Activated CD8-positive, alpha-beta memory T cell treated with anti-CD3 and anti-CD28 coated beads for 48 hours (primary cell): ENCODE results near the gene DGKG.

Experiments
- DNase-seq, 3 experiments: peaks; one replicate each; pipeline ENCODE4 v3.0.0-alpha.2; 2020; ENCODE audit warnings: low read depth in 2 of 3, low spot score in 2 of 3

Gene DGKG

DNA sequence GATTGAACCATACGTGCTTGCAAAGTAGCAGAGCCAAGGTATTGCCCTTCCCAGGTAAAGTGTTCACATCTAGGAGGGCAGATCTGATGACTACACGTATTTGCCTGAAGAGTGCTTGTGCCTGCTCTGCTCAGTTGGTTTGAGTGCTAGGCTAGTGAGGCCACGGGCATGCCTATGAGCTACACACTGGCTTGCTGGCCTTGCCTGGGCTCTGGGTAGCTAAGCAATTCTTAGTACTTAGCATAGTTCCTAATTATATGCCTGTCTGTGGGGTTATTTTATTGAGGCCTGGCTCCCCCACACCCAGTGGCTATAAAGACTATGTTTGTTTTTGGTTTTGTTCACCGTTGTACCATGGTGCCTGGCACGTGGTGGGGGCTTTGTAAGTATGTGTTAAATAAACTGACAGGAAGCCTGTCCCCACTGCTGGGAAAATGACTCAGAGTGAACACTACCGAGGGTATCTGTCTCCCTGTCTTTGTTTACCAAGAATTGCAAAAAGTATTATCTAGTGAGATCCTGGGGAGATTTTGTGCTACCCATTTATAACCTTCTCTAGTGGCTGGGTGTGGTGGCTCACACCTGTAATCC is 181.0 kb downstream of the DGKG start:
- DNase-seq, result no peak

DNA sequence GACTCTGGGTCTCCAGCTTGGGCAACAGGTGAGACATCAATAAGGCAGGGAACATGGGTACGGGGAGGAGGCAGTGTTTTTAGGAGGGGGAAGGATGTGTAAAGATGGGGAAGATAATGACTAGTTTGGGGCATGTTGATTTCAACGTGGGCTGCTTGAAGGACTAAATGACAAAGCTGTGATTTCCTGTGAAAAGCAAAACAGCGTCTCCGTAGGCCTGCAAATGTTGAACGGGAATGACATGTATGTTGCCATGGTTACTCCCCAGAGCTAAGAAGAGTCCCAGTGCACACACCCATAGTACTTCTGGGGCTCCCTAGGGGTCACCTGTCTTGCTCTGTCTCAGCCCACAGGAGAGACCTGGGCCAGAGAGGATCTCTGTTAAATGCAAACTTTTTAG is 181.9 kb downstream of the DGKG start:
- no peak for DNase-seq

DNA sequence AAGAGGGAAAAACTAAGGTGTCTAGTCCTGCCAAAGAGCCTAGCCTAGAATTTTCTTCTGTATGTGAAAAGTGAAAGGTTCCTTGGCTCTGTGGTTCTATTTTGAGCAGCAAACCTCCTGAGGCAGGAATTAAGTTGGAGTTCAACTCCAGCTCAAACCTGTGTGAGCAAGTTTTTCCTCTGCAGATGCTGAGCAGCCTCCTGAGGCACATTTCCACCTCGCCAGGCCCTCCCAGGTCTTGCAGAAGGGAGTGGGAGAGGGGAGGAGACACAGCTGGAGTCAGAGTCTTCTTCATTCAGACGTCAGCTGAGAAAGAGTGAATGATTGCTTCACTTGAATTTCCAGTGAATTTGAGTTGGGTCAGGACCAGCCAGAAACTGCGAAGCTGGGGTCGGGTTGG is 183.6 kb downstream of the DGKG start:
- DNase-seq, result no peak

DNA sequence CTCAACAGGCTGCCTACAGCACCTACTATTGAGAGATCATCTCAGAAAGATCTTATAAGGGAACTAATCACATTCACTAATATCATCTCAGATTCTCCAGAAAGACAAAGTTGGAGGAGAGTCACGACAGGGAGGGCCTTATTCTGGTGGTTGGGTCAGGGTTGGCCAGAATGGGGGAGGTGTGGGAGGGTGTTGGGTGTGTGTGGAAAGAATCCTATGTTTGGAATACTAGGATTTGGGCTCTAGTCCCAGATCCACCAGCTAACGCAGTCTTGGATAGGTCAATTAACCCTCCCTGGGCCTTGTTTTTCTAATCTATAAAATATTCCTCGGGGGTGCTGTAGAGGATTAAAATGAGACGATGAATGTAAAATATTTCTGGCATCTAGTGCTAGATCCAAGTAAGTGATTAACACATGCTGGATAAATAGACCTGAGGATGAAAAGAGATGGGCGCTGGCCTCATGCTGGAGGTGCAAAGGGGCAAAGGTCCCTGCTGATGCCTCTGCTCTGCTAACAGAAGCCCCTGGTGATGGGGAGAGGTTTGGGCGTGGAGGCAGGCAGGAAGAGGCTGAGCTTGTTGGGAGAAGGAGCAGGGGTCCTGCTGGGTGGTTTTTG is 185.6 kb downstream of the DGKG start:
- DNase-seq, result no peak

DNA sequence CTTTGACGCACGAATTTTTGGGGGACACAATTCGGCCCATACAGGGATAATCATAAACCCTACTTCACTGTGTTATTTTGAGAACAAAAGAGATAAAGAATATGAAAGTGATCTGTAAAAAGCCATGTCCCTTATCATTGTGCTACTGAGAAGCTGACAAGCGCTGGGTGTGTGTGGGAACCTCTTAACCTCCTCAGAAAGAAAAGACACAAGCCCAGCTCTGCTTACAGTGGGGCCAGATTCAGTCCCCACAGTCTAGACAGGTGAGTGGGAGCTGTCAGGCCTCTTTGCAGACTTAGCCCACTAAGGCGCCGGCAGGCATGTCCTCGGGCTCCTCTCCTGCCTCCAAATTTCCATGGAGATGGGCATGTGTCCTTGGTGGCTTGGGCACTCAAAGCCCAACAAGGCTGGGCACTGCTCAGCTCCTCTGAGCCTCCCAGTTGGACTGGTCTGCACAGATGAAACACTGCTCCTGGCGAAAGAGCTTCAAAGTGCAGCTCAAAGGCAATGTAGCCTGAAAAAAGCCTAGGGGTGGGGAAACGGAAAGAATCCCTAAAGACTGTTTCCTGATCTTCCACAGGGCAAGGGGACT is 188.7 kb downstream of the DGKG start:
- DNase-seq, result no peak

DNA sequence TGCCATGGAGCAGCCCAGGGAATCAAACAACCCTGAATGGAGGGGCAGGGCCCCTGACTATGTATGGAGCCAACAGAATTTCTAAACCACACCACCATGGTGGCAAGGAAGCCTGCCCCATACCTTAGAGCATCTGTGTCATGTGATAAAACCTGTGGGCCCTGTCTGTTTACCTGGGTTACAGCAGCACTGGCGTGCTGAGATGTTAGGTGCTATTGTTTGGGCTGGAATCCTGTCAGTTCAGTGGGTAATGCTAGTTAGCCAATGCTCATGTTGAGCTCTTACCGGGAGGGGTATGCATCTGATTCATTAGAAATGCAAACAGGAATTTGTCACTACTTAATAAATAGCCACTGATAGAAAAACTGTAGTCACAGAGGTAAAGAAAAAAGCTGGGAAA is 189.7 kb downstream of the DGKG start:
- no peak for DNase-seq

DNA sequence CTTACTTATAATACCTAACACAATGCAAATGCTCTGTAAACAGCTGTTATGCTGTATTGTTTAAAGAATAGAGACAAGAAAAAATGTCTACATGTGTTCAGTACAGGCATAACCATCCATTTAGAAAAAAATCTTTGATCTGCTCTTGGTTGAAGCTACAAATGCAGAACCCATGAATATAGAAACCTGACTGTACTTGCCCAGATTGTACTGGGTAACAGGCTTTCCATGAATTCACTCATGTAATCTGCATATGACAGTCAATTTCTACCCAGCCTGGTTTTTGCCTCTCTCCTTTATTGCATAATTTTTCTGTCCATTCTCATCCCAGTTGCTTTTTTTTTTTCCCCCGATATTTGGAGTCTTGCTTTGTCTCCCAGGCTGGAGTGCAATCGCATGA is 190.5 kb downstream of the DGKG start:
- no peak for DNase-seq

DNA sequence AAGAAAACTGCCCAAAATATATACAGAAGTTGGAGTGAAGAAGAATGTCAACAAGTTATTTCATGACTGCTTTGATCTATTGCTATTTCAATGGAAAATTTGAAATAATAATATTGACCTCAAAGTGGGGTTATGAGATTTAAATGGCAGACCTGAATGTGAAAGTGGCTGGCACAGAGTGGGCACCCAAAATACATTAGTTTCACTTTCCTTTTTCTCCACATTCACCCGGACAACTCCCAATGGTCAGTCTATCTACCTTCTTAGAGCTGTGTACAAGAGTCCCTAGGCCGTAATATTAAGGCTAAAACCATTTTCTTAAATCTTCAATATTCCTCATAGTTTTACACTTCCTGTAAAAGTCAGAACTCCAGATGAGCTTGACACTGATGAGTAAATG is 191.5 kb downstream of the DGKG start:
- no peak for DNase-seq

DNA sequence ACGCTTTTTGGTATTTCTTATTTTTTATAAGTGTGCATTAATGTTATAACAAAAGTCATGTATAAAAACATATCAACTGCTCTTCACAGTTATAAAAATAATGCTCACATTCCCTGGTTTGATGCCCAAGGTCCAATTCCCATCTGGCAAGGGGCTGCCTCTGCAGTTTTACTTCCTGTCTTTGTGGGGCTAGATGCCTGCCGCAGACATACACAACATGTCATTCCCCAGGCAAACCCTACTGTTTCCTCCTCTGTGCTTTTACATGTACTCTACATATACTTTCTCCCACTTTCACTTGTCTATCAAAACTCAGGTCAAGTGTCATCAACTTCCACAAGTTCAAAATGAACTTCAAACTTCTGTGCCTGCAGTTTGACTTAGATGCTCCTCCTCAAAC is 192.7 kb downstream of the DGKG start:
- DNase-seq, result no peak

DNA sequence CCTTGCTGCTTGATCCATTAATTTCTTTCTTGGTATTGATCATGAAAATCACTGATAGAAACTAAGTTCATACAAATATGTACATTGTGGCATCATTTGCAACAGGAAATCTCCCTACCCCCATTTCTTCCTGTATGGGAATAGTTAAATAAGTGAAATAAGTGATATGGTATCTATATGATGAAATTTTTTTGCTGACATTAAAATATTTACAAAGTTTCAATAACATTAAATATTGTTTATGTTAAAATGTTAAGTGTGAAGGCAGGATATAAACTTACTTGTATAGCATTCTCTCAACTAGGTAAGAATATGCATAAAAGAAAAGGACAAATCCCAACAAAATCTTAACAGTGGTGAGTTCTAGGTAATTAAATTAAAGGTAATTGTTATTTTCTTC is 193.1 kb downstream of the DGKG start:
- no peak for DNase-seq

DNA sequence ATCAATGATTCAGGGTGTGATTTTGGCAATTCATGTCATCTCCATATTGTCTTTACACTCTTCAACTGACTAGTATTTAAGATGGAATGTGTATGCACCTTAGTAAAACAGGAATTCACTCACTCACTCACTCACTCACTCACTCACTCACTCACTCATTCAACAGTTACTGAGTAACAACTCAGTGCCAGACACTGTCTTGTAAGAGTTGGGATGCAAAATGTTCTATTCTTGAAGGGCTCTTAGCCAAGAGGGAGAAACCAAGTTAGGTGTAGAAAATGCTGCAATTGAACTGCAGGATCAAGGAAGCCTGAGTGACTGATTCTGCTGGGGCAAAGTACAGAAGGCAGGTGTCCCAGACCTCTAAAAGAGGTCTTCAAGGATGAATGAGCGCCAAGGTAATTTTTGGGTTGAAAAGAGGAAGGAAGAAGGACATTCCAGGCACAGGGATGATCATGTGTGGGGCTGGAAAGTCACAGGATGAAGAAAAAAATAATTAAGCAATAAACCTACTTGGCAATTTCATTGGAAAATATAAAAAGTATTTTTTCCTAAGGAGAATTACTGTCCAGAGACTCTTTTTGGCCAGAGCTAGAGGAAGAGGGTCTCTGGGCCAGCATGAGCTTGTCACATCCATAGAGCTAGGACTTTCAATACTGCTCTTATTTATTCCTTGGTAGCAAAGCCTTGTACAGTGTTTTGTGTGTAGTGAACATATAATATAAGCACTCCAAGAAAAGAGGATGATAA is 194.2 kb downstream of the DGKG start:
- no peak for DNase-seq

DNA sequence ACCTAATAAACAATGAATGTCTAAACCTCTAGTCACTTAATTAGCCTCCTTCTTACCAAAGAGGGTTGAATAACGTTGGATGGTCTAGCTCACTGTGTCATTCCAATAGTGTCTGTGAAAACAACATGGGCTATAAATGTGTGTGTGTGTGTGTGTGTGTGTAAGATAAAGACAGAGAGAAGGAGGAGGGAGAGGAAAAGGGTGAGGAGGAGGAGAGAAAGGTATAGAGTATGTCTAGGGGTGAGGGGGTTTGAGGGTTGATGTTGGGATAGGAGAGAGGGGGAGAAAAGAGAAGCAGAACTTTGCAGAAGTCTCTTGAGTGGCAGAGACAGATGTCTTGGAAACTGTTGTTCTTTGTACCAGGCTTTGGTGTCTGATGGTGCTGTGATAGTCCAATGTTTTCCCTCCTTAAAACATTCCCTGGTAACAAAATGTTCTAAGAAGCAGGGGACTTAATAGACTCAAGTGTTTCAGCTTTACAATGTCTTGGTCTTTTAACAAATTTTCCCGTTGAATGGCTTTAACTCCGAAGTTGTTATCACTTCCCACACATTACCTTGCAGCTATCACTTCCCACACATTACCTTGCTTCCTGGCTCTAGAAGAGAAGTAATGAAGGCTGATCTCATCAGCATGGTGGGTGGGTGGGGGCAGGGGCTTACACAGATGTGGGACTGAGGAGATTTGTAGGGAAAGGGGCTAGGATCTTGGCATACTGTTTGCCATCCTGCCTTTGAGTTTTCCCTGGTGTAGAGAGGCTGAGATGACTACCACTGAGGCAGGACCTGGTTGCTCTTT is 195.3 kb downstream of the DGKG start:
- DNase-seq, result no peak

DNA sequence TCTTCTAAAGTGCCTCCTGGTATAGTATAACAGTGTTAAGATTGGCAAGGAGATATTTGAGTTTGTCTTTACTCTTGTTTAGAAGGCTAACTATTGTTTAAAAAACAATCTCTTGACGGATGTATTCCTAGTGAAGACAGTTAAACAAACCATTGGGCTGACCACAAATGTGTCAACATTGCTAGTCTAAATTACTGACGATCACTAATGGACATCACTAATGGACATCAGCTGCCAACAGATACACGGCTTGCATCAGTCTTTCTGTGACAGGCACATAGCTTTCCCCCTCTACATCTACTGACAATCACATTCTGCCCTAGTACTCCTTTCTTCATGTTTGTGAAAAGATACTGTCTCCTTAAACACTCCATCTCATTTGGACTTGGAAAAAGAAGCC is 196.0 kb downstream of the DGKG start:
- no peak for DNase-seq

DNA sequence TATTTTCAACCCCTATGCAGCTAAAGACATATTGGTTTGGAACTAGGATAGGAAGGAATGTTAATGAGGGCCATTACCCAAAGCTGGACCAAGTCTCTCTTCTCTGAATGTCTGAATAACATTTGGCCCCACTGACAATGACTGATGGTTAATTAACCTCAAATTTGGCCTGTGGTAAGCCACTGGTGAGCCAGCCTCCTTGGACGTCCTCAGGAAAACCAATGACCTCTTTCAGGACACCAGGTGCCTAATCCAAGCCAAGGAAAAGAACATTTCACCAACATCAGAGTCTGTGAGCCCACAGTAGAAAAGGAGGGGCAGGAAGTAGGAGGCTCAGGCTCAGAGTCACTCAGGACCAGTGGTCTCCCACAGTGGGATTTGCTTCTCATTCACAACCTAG is 196.7 kb downstream of the DGKG start:
- no peak for DNase-seq

DNA sequence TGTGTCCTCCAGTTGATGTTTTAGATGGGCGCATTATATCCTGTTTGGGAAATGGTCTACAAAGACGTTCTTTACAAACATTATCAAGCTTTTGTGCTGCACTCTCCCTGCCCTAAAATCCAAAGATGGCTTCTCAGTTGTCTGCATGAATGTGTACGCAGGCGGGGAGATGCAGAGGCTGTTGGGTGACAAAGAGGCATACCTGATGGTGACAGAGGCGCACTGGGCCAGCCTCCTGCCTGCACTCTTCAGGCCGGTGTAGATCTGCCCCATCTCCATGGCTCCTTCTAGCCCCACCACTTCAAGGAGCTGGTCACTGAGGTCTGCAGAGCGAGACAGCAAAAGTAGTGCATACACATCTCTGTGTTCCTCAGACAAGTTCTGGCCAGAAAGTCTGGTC is 197.3 kb downstream of the DGKG start:
- DNase-seq, result no peak

DNA sequence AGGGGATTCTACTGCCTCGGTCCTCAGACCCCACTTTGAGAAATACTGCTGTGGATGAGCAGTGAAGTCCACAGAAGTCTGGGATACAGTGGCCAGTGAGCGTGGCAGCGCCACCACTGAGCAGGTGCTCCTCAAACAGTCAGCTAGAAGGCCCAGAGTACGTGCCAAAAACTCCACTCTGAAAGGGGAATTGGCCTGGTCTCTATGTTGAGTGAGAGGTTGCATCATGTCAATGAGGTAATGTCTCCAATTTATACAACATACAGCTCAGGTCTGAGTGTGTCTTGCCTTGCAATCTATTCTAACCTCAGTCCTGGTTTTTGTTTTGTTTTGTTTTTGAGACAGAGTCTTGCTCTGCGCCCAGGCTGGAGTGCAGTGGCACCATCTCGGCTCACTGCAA is 199.8 kb downstream of the DGKG start:
- DNase-seq, result no peak

DNA sequence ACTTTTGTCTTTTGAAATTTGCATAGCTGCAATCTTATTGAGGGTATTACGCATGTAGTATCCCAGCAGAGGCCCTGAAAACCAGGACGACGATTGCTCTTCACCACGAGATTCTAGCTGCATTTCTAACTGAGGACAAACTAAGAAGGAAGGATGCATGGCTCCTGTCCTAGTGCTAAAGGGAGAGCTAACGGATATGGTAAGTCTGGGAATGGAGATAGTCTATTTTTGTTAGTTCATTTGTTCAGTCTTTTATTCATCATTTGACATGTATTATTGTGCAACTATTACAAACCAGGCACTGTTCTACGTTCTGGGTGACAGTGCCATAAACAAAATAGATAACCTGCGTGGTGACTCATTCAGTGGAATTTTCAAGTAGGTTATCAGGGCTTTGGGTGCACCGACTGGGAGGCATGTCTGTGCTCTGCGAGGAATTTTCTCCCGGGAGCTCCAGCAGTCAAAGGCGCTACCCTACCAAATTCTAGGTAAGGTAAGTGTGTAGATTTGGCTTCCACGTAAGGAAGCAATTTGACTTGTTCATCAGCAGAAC is 201.3 kb downstream of the DGKG start:
- DNase-seq, result no peak

DNA sequence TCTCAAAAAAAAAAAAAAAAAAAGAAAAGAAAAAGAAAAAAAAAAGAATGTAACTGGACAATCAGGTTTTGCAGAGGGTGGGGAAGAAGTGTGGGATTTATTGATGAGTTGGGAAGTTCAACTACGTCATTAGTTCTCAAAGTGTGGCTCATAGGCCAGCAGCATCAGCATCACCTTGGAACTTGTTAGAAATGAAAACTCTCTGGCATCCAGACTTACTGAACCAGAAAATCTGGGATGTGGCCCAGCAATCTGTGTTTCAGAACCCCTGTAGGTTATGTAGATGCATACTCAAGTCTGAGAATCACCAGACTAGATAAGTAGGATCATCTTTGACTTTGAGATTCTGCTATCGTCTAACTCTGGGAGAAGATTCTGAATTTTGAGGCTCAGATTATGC is 207.4 kb downstream of the DGKG start:
- DNase-seq, result no peak

DNA sequence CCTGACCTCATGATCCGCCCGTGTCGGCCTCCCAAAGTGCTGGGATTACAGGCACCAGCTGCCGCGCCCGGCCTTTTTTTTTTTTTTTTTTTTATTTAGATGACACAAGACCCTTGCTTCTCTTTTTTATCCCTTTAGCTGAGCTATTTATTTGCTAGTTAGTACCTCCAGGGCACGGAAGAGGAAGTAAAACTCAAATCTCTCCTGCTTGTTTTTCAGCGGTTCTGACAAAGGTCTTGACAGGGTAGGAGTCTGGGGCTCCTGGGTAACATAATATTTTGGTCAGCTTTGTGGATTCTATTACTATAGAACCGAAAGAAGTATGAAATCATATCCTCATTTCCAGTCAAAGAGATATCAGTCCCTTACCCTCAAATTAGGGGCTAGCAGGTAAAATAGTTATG is 209.1 kb downstream of the DGKG start:
- DNase-seq, result no peak

DNA sequence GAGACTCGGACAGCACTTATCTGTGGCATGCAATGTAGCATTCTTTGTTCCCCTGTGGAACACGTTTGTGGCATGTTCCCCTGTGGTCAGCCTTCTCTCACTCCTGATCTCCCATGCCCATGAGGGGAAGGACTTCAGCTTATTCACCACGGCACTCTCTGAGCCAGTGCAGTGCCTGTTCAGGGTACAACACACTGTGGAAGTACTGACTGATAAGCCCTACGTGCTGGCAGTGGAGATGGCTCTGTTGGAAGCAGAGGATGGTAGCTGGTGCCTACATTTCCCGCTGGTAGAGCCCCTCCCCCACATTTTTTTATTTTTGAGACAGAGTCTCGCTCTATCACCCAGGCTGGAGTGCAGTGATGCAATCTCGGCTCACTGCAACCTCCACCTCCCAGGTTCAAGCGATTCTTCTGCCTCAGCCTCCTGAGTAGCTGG is 209.7 kb downstream of the DGKG start:
- DNase-seq, result no peak
